ENCODE results near the gene DNAJC4. TPM values are rescaled to one million over a fixed set of nuclear protein-coding genes. Genes with fewer than 3 reads are reported as not detected.

The DNAJC4 gene
- total and polyA plus RNA-seq, 2 of the 8 experiments (the other 6 are each of a cell fraction or from before 2014, with no cell fraction given), result 14.6 to 31.0 TPM

DNA sequence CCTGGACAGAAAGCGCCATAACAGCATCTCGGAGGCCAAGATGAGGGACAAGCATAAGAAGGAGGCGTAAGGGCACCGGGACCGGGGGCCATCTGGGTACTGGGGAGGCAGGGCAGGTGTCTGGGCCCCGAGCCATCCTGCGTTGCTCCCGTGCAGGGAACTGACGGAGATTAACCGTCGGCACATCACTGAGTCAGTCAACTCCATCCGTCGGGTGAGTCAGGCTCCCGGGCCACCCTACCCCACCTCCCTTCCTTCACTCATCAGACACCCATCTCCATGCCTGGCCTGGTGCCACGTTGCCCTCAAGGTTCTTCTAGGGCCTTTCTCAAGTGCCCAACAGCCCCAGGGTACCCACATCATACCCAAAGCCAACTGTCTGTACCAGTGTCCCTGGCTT is 36.0 kb downstream of the DNAJC4 start (continued):
- TF ChIP-seq, protein P1, sequence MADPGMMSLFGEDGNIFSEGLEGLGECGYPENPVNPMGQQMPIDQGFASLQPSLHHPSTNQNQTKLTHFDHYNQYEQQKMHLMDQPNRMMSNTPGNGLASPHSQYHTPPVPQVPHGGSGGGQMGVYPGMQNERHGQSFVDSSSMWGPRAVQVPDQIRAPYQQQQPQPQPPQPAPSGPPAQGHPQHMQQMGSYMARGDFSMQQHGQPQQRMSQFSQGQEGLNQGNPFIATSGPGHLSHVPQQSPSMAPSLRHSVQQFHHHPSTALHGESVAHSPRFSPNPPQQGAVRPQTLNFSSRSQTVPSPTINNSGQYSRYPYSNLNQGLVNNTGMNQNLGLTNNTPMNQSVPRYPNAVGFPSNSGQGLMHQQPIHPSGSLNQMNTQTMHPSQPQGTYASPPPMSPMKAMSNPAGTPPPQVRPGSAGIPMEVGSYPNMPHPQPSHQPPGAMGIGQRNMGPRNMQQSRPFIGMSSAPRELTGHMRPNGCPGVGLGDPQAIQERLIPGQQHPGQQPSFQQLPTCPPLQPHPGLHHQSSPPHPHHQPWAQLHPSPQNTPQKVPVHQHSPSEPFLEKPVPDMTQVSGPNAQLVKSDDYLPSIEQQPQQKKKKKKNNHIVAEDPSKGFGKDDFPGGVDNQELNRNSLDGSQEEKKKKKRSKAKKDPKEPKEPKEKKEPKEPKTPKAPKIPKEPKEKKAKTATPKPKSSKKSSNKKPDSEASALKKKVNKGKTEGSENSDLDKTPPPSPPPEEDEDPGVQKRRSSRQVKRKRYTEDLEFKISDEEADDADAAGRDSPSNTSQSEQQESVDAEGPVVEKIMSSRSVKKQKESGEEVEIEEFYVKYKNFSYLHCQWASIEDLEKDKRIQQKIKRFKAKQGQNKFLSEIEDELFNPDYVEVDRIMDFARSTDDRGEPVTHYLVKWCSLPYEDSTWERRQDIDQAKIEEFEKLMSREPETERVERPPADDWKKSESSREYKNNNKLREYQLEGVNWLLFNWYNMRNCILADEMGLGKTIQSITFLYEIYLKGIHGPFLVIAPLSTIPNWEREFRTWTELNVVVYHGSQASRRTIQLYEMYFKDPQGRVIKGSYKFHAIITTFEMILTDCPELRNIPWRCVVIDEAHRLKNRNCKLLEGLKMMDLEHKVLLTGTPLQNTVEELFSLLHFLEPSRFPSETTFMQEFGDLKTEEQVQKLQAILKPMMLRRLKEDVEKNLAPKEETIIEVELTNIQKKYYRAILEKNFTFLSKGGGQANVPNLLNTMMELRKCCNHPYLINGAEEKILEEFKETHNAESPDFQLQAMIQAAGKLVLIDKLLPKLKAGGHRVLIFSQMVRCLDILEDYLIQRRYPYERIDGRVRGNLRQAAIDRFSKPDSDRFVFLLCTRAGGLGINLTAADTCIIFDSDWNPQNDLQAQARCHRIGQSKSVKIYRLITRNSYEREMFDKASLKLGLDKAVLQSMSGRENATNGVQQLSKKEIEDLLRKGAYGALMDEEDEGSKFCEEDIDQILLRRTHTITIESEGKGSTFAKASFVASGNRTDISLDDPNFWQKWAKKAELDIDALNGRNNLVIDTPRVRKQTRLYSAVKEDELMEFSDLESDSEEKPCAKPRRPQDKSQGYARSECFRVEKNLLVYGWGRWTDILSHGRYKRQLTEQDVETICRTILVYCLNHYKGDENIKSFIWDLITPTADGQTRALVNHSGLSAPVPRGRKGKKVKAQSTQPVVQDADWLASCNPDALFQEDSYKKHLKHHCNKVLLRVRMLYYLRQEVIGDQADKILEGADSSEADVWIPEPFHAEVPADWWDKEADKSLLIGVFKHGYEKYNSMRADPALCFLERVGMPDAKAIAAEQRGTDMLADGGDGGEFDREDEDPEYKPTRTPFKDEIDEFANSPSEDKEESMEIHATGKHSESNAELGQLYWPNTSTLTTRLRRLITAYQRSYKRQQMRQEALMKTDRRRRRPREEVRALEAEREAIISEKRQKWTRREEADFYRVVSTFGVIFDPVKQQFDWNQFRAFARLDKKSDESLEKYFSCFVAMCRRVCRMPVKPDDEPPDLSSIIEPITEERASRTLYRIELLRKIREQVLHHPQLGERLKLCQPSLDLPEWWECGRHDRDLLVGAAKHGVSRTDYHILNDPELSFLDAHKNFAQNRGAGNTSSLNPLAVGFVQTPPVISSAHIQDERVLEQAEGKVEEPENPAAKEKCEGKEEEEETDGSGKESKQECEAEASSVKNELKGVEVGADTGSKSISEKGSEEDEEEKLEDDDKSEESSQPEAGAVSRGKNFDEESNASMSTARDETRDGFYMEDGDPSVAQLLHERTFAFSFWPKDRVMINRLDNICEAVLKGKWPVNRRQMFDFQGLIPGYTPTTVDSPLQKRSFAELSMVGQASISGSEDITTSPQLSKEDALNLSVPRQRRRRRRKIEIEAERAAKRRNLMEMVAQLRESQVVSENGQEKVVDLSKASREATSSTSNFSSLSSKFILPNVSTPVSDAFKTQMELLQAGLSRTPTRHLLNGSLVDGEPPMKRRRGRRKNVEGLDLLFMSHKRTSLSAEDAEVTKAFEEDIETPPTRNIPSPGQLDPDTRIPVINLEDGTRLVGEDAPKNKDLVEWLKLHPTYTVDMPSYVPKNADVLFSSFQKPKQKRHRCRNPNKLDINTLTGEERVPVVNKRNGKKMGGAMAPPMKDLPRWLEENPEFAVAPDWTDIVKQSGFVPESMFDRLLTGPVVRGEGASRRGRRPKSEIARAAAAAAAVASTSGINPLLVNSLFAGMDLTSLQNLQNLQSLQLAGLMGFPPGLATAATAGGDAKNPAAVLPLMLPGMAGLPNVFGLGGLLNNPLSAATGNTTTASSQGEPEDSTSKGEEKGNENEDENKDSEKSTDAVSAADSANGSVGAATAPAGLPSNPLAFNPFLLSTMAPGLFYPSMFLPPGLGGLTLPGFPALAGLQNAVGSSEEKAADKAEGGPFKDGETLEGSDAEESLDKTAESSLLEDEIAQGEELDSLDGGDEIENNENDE (IDR thresholded peaks at IDR 0.05; ENCODE audit: insufficient replicate concordance, low read length), result no peak
- TF ChIP-seq RNF2 (IDR thresholded peaks at IDR 0.05; ENCODE audit: borderline replicate concordance, low read depth, low read length, missing control alignments, poor library complexity, severe bottlenecking) (no peak), MAFK (IDR thresholded peaks at IDR 0.05; ENCODE audit: low read depth, low read length) (no peak), NRF1 (IDR thresholded peaks at IDR 0.05; ENCODE audit: low read depth, low read length) (no peak), SUZ12 (IDR thresholded peaks at IDR 0.05; ENCODE audit: low read length) (no peak), RFX5 (IDR thresholded peaks at IDR 0.05; ENCODE audit: borderline replicate concordance, low read depth, low read length) (no peak), EZH2 (IDR thresholded peaks at IDR 0.05; ENCODE audit: low read depth, low read length, severe bottlenecking) (no peak), CTBP2 (IDR thresholded peaks at IDR 0.05; ENCODE audit: borderline replicate concordance, insufficient read depth, insufficient read length, low read length) (no peak), SP1 (IDR thresholded peaks at IDR 0.05; ENCODE audit: low read depth, low read length) (no peak), SAP30 (IDR thresholded peaks at IDR 0.05; ENCODE audit: insufficient read depth, insufficient replicate concordance, low read length) (no peak), JUN (IDR thresholded peaks at IDR 0.05; ENCODE audit: low read depth, low read length) (no peak)

All from H1 (cell line).